GM21447 (cell line): ENCODE results near the gene ARHGAP15.

Source experiments
- ATAC-seq: cut with Tn5 transposase; IDR thresholded peaks from one replicate; pipeline ENCODE4 v1.9.1; 2021; ENCODE audit not compliant: unreplicated experiment

Gene ARHGAP15

GRCh38 chr2:143736904-143737303 is 607.7 kb downstream of the ARHGAP15 start:
- ATAC-seq, result no peak

GRCh38 chr2:143740431-143740830 is 611.2 kb downstream of the ARHGAP15 start:
- ATAC-seq, result no peak

- no peak for ATAC-seq
Measured at GRCh38 chr2:143741205-143741604, 612.0 kb downstream of the ARHGAP15 start.

GRCh38 chr2:143742581-143742980 is 613.4 kb downstream of the ARHGAP15 start:
- ATAC-seq, result no peak

- ATAC-seq, result no peak
Measured at GRCh38 chr2:143744114-143744513, 614.9 kb downstream of the ARHGAP15 start.

- ATAC-seq, result no peak
Measured at GRCh38 chr2:143745060-143745459, 615.8 kb downstream of the ARHGAP15 start.

GRCh38 chr2:143754742-143755141 is 625.5 kb downstream of the ARHGAP15 start:
- no peak for ATAC-seq

- no peak for ATAC-seq
Measured at GRCh38 chr2:143758629-143759330, 629.6 kb downstream of the ARHGAP15 start.

- ATAC-seq, result no peak
Measured at GRCh38 chr2:143759455-143759854, 630.2 kb downstream of the ARHGAP15 start.

- ATAC-seq, result no peak
Measured at GRCh38 chr2:143762176-143762928, 633.1 kb downstream of the ARHGAP15 start.

- no peak for ATAC-seq
Measured at GRCh38 chr2:143764261-143764660, 635.0 kb downstream of the ARHGAP15 start.

- ATAC-seq, result no peak
Measured at GRCh38 chr2:143764706-143765105, 635.5 kb downstream of the ARHGAP15 start.

- ATAC-seq, result no peak
Measured at GRCh38 chr2:143768991-143769390, 639.8 kb downstream of the ARHGAP15 start.

- ATAC-seq, result no peak
Measured at GRCh38 chr2:143771939-143772338, 642.7 kb downstream of the ARHGAP15 start.

- ATAC-seq, result no peak
Measured at GRCh38 chr2:143776526-143777297, 647.5 kb downstream of the ARHGAP15 start.

- ATAC-seq, result no peak
Measured at GRCh38 chr2:143779021-143779420, 649.8 kb downstream of the ARHGAP15 start.

GRCh38 chr2:143786026-143786765 is 657.0 kb downstream of the ARHGAP15 start:
- no peak for ATAC-seq

GRCh38 chr2:143787674-143788073 is 658.5 kb downstream of the ARHGAP15 start:
- no peak for ATAC-seq

- ATAC-seq, result no peak
Measured at GRCh38 chr2:143792602-143793001, 663.4 kb downstream of the ARHGAP15 start.

GRCh38 chr2:143793381-143793780 is 664.2 kb downstream of the ARHGAP15 start:
- ATAC-seq, result no peak

GRCh38 chr2:143796051-143796450 is 666.8 kb downstream of the ARHGAP15 start:
- ATAC-seq, result no peak
